Measurements from ENCODE around the gene SH3RF3. TPM values are rescaled to one million over a fixed set of nuclear protein-coding genes. Genes with fewer than 3 reads are reported as not detected.
"Not testable (repeated sequence)": the region's sequence is repeated elsewhere in the genome, so short reads cannot be mapped to it uniquely, and the experiment has no call there.

The SH3RF3 gene
- total RNA-seq, 1 donor from 2014 or later: 7.4 TPM

- no peak for DNase-seq
- Histone ChIP-seq H3K36me3 (no peaks in the 10 kb centered on the region), H3K27me3 (no peaks in the 10 kb centered on the region), H3K4me3 (no peak overlapping the region), H3K27ac (no peak overlapping the region), H3K4me1 (no peaks in the 10 kb centered on the region), H3K9me3 (no peaks in the 10 kb centered on the region)
- intact Hi-C loops (cut with DNase I): no loop called here
- TF ChIP-seq, protein P1, sequence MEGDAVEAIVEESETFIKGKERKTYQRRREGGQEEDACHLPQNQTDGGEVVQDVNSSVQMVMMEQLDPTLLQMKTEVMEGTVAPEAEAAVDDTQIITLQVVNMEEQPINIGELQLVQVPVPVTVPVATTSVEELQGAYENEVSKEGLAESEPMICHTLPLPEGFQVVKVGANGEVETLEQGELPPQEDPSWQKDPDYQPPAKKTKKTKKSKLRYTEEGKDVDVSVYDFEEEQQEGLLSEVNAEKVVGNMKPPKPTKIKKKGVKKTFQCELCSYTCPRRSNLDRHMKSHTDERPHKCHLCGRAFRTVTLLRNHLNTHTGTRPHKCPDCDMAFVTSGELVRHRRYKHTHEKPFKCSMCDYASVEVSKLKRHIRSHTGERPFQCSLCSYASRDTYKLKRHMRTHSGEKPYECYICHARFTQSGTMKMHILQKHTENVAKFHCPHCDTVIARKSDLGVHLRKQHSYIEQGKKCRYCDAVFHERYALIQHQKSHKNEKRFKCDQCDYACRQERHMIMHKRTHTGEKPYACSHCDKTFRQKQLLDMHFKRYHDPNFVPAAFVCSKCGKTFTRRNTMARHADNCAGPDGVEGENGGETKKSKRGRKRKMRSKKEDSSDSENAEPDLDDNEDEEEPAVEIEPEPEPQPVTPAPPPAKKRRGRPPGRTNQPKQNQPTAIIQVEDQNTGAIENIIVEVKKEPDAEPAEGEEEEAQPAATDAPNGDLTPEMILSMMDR (IDR thresholded peaks at IDR 0.05): no peak
- ATAC-seq: no peak
Measured at GRCh38 chr2:109117780-109118179, 11.2 kb upstream of the SH3RF3 start.

DNA sequence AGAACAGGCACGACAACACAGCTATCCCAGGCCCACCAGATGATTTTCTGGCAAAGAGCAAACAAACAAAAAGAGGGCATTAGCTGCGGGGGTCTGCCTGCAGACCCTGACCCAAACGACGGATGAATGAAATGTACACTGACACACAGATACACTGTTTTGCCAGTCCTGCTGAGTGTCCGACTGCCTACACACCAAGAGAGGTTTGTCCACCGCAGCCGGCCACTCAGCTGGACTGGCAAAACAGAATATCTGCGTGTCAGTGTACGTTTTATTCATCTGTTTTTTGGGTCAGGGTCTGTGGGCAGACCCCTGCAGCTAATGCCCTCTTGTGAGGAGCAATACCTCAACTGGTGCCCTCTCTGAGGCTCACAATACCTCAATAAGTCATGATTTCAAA lies 10.7 kb upstream of the SH3RF3 start:
- intact Hi-C loops (cut with DNase I): no loop called here
- TF ChIP-seq, protein P1 (IDR thresholded peaks at IDR 0.05): no peak
- Histone ChIP-seq H3K27me3 (no peaks in the 10 kb centered on the region), H3K9me3 (no peaks in the 10 kb centered on the region), H3K36me3 (no peaks in the 10 kb centered on the region), H3K27ac (no peak overlapping the region), H3K4me3 (no peak overlapping the region), H3K4me1 (no peaks in the 10 kb centered on the region)
- DNase-seq (no peak), ATAC-seq (no peak)

DNA sequence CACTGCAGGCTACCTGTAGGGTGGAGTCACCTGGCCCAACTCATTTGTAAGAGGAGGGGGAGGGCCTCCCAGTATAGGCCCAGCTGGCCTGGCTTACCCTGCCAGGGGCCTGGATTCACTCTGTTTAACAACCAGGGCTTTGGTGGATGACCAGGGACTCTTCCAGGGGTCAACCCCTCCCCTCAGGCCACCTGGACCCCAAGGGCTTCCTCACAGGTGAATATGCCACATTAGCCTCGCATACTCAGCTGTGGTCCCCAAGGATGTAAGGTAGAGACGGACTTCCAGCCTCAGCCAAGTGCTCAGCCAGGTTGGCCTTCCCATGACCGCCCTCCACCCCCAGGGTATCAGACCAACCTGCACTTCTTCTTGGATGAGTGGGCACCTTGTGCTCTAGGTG lies 8.8 kb upstream of the SH3RF3 start:
- DNase-seq (no peak), ATAC-seq (no peak)
- Histone ChIP-seq H3K27me3 (no peaks in the 10 kb centered on the region), H3K4me3 (no peak overlapping the region), H3K27ac (no peak overlapping the region), H3K36me3 (no peaks in the 10 kb centered on the region), H3K4me1 (no peaks in the 10 kb centered on the region), H3K9me3 (no peaks in the 10 kb centered on the region)
- TF ChIP-seq, protein P1 (IDR thresholded peaks at IDR 0.05): no peak
- intact Hi-C loops (cut with DNase I): loop anchor here (10.0 kb wide), 1 partner anchor 145 kb away; no protein-coding TSS in a partner anchor

GRCh38 chr2:109120686-109121085 lies 8.3 kb upstream of the SH3RF3 start:
- not testable (repeated sequence) for ATAC-seq, H3K27ac ChIP-seq, H3K4me1 ChIP-seq, H3K9me3 ChIP-seq, DNase-seq, H3K36me3 ChIP-seq, H3K4me3 ChIP-seq, H3K27me3 ChIP-seq
- intact Hi-C loops (cut with DNase I): loop anchor here (10.0 kb wide), 1 partner anchor 144 kb away; no protein-coding TSS in a partner anchor

DNA sequence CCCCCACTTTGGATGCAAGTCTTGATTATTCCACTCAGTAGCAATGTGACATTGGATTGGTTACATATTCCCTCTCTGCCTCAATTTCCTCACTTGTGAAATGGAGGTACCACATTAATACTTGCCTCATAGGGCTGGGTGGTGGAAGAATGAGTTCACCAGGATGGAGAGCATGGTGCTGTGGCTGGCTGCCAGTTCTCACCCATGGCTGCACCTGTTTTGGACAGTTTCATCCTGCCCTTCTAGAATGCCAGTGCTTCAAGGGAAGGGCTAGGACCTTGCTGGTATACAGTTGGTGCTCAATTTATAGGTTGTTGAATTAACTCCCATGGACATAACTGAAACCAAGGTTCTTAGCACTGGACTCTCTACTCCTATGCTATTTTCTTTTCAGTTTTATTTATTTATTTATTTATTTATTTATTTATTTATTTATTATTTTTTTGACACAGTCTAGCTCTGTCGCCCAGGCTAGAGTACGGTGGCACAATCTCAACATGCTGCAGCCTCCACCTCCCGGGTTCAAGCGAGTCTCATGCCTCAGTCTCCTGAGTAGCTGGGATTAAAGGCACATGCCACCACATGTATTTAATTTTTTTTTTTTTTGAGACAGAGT lies 5.3 kb upstream of the SH3RF3 start:
- ATAC-seq (no peak), DNase-seq (no peak)
- Histone ChIP-seq H3K4me1 (peaks cover 5% of the 10 kb centered on the region), H3K27me3 (peaks cover 3% of the 10 kb centered on the region), H3K27ac (no peak overlapping the region), H3K4me3 (no peak overlapping the region), H3K36me3 (no peaks in the 10 kb centered on the region), H3K9me3 (no peaks in the 10 kb centered on the region)
- TF ChIP-seq, protein P1 (IDR thresholded peaks at IDR 0.05): no peak
- intact Hi-C loops (cut with DNase I): loop anchor here (10.0 kb wide), 1 partner anchor 141 kb away; no protein-coding TSS in a partner anchor

GRCh38 chr2:109124982-109125592 lies 3.9 kb upstream of the SH3RF3 start:
- intact Hi-C loops (cut with DNase I): loop anchor here (5.0 to 10.0 kb wide), 2 partner anchors 140 to 387 kb away; no protein-coding TSS in a partner anchor
- H3K27me3 ChIP-seq: peaks cover 12% of the 10 kb centered on the region
- no peaks in the 10 kb centered on the region for H3K36me3 ChIP-seq
- no peaks in the 10 kb centered on the region for H3K9me3 ChIP-seq
- H3K4me3 ChIP-seq: no peak overlapping the region
- TF ChIP-seq, protein P1 (IDR thresholded peaks at IDR 0.05): no peak
- H3K4me1 ChIP-seq: peaks cover 6% of the 10 kb centered on the region
- no peak overlapping the region for H3K27ac ChIP-seq
- ATAC-seq (no peak), DNase-seq (no peak)
